Smooth muscle cell of the brain vasculature (primary cell): Measurements from ENCODE around the gene MYL6B.

Source experiments
- DNase-seq: peaks from one replicate; pipeline ENCODE4 v3.0.0-alpha.2; 2012; ENCODE audit warnings: low read depth, low spot score

Gene MYL6B

GRCh38 chr12:56122637-56123036 lies 29.8 kb upstream of the MYL6B start:
- DNase-seq, result no peak

- DNase-seq, result no peak
These were observed 28.3 kb upstream of the MYL6B start for GRCh38 chr12:56124133-56124532.

- DNase-seq, result no peak
These were observed 25.6 kb upstream of the MYL6B start for GRCh38 chr12:56126732-56127239.

GRCh38 chr12:56127485-56127887 lies 24.9 kb upstream of the MYL6B start:
- DNase-seq, result no peak

DNA sequence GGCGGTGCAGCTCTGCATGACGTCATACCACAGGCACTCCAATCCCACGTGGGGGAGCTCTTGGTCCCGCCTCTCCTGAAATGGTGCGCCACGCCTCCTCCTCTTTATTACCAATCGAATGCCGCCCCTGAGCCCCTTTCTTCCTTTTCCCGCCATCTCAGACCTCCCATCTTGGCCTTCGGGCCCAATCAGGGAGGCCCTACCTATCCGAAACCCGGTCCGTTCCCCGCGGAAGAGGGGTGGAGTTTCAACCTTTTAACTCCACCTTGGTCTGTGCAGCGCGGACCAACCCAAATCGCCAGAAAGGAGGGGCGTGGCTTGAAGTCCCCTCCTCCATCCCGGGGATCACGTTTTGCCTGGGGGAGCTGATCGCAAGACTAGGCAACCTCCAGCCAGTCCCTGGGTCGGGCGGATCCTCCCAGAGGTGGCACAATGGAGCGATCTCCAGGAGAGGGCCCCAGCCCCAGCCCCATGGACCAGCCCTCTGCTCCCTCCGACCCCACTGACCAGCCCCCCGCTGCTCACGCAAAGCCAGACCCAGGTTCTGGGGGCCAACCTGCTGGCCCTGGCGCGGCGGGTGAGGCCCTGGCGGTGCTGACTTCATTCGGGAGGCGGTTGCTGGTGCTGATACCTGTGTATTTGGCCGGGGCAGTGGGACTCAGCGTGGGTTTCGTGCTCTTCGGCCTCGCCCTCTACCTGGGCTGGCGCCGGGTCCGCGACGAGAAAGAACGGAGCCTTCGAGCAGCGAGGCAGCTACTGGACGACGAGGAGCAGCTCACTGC lies 24.3 kb upstream of the MYL6B start, which contains the start of gene ESYT1:
Gene ESYT1, plus strand, starts transcription at position 380 of the 782 bp plus-strand sequence. Its CDS starts 53 bp downstream, at position 433.
- DNase-seq, result peak; percentile 99

DNA sequence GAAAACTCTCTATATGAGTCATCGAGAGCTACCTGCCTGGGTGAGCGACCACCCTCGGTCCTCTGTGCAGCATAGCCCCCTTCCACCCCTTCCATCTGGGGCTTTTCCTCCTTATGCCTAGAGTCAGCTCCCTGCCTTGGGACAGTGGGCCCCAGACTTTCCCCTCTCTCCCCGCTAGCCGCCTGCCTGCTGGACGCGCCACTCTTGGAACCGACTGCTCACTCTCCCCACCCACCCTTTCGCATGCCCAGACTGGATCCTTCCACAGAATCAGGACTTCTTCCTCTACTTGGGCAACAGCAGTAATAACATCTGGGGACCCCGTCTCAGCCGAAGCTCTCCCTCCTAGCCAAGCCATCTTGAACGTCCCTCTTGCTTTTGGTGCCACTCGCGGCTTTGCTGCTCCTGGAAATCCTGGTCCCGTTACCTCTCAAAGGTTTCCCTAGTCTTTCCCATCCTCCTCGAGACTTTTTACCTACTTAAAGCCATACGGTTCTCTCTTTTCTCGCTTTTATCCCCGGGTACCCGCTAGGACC lies 23.6 kb upstream of the MYL6B start:
- DNase-seq, result no peak

GRCh38 chr12:56129206-56129941 lies 23.0 kb upstream of the MYL6B start:
- DNase-seq, result no peak

- no peak for DNase-seq
These were observed 22.4 kb upstream of the MYL6B start for GRCh38 chr12:56129942-56130495.

DNA sequence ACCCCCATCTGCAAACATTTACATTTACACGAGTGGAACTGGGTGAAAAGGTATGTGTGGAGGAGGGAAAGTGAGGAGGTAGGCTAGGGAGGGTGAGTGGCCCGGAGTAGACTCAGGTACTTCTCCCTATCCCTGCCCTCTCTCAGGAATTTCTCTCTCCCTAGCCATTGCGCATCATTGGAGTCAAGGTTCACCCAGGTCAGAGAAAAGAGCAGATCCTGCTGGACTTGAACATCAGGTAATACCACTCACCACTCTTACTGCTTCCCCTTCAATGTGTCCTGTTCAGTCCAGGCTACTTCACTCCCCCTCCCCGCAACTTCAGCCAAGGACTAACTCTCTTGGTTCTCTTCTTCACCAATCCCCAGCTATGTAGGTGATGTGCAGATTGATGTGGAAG lies 21.5 kb upstream of the MYL6B start:
- no peak for DNase-seq

- no peak for DNase-seq
These were observed 17.5 kb upstream of the MYL6B start for GRCh38 chr12:56134897-56135296.

- no peak for DNase-seq
These were observed 14.4 kb upstream of the MYL6B start for GRCh38 chr12:56137853-56138571.

DNA sequence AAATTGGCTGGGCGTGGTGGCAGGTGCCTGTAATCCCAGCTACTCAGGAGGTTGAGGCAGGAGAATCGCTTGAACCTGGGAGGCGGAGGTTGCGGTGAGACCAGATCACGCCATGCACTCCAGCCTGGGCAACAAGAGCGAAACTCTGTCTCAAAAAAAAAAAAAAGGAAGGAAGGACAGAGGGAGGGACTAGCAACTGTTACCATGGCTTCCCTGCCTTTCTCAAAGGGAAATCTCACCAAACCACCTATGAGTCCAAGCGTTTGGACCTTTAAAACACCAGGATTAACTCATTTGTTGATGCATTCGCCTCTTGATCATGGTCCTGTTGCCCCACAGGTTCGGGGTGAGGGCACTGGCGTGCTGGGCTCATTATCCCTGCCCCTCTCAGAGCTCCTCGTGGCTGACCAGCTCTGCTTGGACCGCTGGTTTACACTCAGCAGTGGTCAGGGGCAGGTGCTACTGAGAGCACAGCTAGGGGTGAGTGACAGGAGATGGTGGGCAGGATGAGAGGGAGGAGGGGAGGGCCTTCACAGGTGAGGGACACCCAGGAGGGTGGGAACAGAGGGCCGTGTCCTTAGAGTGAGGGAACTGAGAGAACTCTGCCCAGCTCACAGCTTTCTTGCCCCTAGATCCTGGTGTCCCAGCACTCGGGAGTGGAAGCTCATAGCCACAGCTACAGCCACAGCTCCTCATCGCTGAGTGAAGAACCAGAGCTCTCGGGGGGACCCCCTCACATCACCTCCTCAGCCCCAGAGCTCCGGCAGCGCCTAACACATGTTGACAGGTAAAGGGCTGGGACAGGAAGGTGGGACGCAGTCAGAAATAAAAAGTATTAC lies 10.2 kb upstream of the MYL6B start:
- DNase-seq, result no peak

GRCh38 chr12:56143217-56143616 lies 9.2 kb upstream of the MYL6B start:
- DNase-seq, result no peak

DNA sequence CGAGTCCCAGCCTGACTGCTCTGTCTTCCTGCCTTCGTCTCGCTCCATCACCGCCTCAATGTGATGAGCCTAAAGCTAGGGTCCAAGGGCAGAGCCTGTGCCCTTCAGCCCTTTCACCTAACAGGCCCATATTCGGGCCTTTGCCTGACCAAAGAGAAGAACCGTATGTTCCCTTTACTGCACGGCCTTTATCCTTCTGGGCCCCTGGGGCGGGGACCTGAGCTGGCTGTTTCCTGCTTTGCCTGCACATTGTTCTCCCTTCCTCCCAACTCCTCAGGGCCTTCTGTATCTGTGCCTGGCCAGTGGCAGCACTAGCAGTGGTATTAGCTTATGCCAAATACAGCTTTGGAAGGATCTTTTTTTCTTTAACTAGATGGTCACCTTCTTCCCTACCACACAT lies 8.5 kb upstream of the MYL6B start:
- DNase-seq, result no peak

GRCh38 chr12:56145217-56145616 lies 7.2 kb upstream of the MYL6B start:
- DNase-seq, result no peak

GRCh38 chr12:56146492-56147460 lies 5.6 kb upstream of the MYL6B start:
- DNase-seq, result no peak

- no peak for DNase-seq
These were observed 1.8 kb upstream of the MYL6B start for GRCh38 chr12:56150563-56150962.

DNA sequence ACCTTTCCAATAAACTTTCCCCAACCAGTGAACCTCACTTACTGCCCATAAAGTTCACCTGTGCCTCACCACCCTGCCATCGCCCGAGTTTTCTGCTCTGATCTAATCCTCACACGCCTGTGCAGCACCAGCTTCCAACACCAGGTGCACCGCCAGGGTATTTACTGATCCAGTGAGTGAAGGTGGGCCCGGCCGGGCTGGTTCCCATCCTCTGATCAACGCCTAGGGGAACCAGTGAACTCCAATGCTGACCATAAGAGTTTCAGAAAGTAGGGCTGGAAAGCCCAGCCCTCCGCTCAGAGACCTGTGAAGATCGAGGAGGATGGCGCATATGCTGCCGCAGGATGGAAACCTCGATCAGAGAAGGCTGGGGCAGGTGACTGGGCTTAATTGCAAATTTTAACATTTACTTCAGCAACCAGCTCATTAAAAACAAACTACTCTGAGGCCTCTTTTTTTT lies 685 bp upstream of the MYL6B start:
- no peak for DNase-seq
